ENCODE results near the gene RRP1. TPM values are rescaled to one million over a fixed set of nuclear protein-coding genes. Genes with fewer than 3 reads are reported as not detected.

Gene RRP1
- total and polyA plus RNA-seq, 2 of the 13 experiments (the other 11 are each of a cell fraction or from before 2014, with no cell fraction given): 20.1 to 35.1 TPM

DNA sequence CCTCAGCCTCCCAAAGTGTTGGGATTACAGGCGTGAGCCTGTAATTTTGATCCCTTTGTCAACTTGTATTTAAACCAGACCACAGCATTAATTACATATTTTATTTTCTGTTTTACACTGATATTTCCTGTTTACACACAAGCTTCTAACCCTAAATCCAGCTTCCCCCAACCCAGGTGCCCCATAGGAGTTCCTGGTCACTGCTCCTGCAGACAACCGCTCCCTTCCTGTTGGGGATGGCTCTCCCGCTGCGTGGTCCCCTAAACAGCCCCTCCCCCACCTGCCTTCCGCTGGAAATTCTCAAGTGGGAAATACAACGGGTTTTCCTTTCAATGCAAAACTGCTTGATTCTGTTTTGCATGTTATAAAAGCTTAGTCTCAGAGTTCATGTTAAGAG is 17.0 kb upstream of the RRP1 start:
- H3K4me2 ChIP-seq (ENCODE audit: low read depth, low read length): no peak overlapping the region
- no peak overlapping the region for H3K4me3 ChIP-seq (replicated peaks in 1 of 3; ENCODE audit: insufficient read depth in 1 of 3, low read depth in 2 of 3, low read length in 3 of 3)
- peaks cover 43% of the 10 kb centered on the region for H3K4me1 ChIP-seq (ENCODE audit: insufficient read depth, low read length)
- H3K9me3 ChIP-seq (ENCODE audit: low read length): no peaks in the 10 kb centered on the region
- no TSS peak for BruUV-seq (replicated peaks)
- FAIRE-seq (no peak), ATAC-seq (no peak), DNase-seq (ENCODE audit: low spot score) (no peak)
- intact Hi-C loops (cut with micrococcal nuclease; ENCODE audit: unreplicated experiment): loop anchor here (10.0 kb wide), 1 partner anchor 68 kb away; no protein-coding TSS in a partner anchor
- no peaks in the 10 kb centered on the region for H3K27me3 ChIP-seq (ENCODE audit: control insufficient read depth in 1 of 2, insufficient read depth in 2 of 2, low read length in 2 of 2)
- H3K36me3 ChIP-seq (replicated peaks in 1 of 2; ENCODE audit: control insufficient read depth in 1 of 2, insufficient read depth in 2 of 2, low read length in 2 of 2): peaks cover 3 to 13% of the 10 kb centered on the region in 2 experiments; a peak in 3 of 5 replicates
- H2AFZ ChIP-seq (ENCODE audit: low read length): no peak overlapping the region
- no peak overlapping the region for H3K9ac ChIP-seq (ENCODE audit: insufficient read depth, low read depth, low read length)
- in situ Hi-C loops (cut with HindIII; ENCODE audit: extremely low pct_ligation_motif_present, low pct_unique_long_range_greater_than_20kb): no loop called here
- no peak overlapping the region for H3K27ac ChIP-seq (ENCODE audit: extremely low read length, insufficient read depth, low read length)
- peaks cover 12% of the 10 kb centered on the region for H3K79me2 ChIP-seq (ENCODE audit: insufficient read depth, low read length)
- ChIA-PET POLR2A (interaction anchor here (1.1 to 1.3 kb wide), 2 partner anchors 16 to 44 kb away, joined by 4 read pairs; no protein-coding TSS in a partner anchor), CTCF (ENCODE audit: low intra/inter-chr PET ratio, low total read pairs) (no interaction called here)
- H4K20me1 ChIP-seq (ENCODE audit: insufficient read depth, low read length): no peaks in the 10 kb centered on the region
- 97% methylated on average over 6 of the region's 6 CpGs for WGBS (ENCODE audit: low lambda C conversion rate)
- TF ChIP-seq ZNF577 (CRISPR knock-in tag; IDR thresholded peaks at IDR 0.05; ENCODE audit: borderline replicate concordance, low read depth) (no peak), REPIN1 (CRISPR knock-in tag; IDR thresholded peaks at IDR 0.05; ENCODE audit: borderline replicate concordance, low read depth) (no peak), RXRB (CRISPR knock-in tag; IDR thresholded peaks at IDR 0.05; ENCODE audit: borderline replicate concordance) (no peak), FOXJ3 (CRISPR knock-in tag; IDR thresholded peaks at IDR 0.05; ENCODE audit: borderline replicate concordance) (no peak)

DNA sequence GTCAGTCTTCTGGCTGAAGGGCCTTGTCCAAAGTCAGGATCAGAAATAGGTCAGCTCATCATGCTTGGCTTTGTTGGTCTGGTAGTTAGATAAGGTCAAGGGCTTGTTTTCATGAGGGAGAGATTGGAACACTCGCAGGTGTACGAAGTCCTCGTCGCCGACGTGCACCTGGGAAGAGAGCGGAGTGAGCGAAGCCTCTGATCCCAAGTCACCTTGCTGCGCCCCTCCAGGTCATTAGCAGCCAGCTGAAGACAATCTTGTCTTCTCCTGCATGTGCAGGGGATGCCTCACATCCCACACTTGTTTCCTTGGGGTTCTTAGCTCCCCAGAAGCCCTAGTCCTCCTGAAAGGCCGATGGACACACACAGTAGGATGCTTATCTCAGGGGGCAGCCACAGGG is 15.2 kb upstream of the RRP1 start:
- BruUV-seq (replicated peaks): no TSS peak
- in situ Hi-C loops (cut with HindIII; ENCODE audit: extremely low pct_ligation_motif_present, low pct_unique_long_range_greater_than_20kb) (no loop called here), intact Hi-C loops (cut with micrococcal nuclease; ENCODE audit: unreplicated experiment) (loop anchor here (10.0 kb wide), 1 partner anchor 69 kb away; no protein-coding TSS in a partner anchor)
- ChIA-PET CTCF (ENCODE audit: low intra/inter-chr PET ratio, low total read pairs) (no interaction called here), POLR2A (interaction anchor here (1.9 kb wide), 1 partner anchor 9 kb away, joined by 4 read pairs; no protein-coding TSS in a partner anchor)
- Histone ChIP-seq H3K9me3 (ENCODE audit: low read length) (no peaks in the 10 kb centered on the region), H4K20me1 (ENCODE audit: insufficient read depth, low read length) (no peaks in the 10 kb centered on the region), H3K4me2 (ENCODE audit: low read depth, low read length) (peak overlapping the region; percentile 78; the same call in 1 of the 2 replicates), H3K27me3 (ENCODE audit: control insufficient read depth in 1 of 2, insufficient read depth in 2 of 2, low read length in 2 of 2) (no peaks in the 10 kb centered on the region), H3K79me2 (ENCODE audit: insufficient read depth, low read length) (peaks cover 12% of the 10 kb centered on the region), H3K27ac (ENCODE audit: extremely low read length, insufficient read depth, low read length) (no peak overlapping the region), H3K36me3 (replicated peaks in 1 of 2; ENCODE audit: control insufficient read depth in 1 of 2, insufficient read depth in 2 of 2, low read length in 2 of 2) (peaks cover 3 to 13% of the 10 kb centered on the region in 2 experiments; a peak in 3 of 5 replicates), H3K9ac (ENCODE audit: insufficient read depth, low read depth, low read length) (no peak overlapping the region), H3K4me1 (ENCODE audit: insufficient read depth, low read length) (peaks cover 47% of the 10 kb centered on the region), H2AFZ (ENCODE audit: low read length) (no peak overlapping the region), H3K4me3 (replicated peaks in 1 of 3; ENCODE audit: insufficient read depth in 1 of 3, low read depth in 2 of 3, low read length in 3 of 3) (peak overlapping the region in 1 of 3 experiments; percentile 83; a peak in 1 of 6 replicates)
- DNase-seq (ENCODE audit: low spot score) (no peak), FAIRE-seq (no peak), ATAC-seq (no peak)
- TF ChIP-seq ZNF652 (CRISPR knock-in tag; IDR thresholded peaks at IDR 0.05; ENCODE audit: borderline replicate concordance, low read depth) (no peak), ZBTB38 (CRISPR knock-in tag; IDR thresholded peaks at IDR 0.05) (peak; percentile 94), SOX5 (CRISPR knock-in tag; IDR thresholded peaks at IDR 0.05; ENCODE audit: borderline replicate concordance) (no peak), RBFOX2 (IDR thresholded peaks at IDR 0.05; ENCODE audit: low read depth, low read length) (0 out of 2 replicates have a peak, but pooled peaks have one; percentile 8), NFIB (CRISPR knock-in tag; IDR thresholded peaks at IDR 0.05; ENCODE audit: borderline replicate concordance) (no peak)
- 93% methylated on average over 9 of the region's 10 CpGs for WGBS (ENCODE audit: low lambda C conversion rate)
